Smooth muscle cell of the brain vasculature (primary cell): Measurements from ENCODE around the gene DLK2.

Experiments
- DNase-seq: peaks from one replicate; pipeline ENCODE4 v3.0.0-alpha.2; 2012; ENCODE audit warnings: low read depth, low spot score

Gene DLK2

GRCh38 chr6:43454290-43454695 lies 1.1 kb downstream of the DLK2 start:
- DNase-seq = peak; percentile 47

DNA sequence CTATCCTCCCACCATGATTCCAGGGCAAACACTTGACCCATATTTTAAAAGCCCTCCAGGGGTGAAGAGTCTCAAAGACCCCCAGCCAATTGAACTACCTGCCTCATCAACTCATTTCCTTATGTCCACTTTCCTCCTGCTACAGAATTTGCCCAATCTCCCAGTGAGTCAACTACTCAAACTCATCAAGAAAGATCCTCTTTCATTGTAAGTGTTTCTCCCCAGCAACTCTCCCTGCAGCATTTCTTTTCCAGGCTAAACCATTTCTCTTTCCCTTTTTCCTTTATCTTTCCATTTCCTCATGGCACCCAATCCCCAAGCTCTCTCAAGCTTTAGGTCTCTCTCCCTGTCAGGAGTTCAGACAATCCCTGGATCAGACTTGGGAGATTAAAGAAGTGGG lies 1.5 kb downstream of the DLK2 start:
- no peak for DNase-seq

GRCh38 chr6:43452896-43453295 lies 2.5 kb downstream of the DLK2 start:
- no peak for DNase-seq

DNA sequence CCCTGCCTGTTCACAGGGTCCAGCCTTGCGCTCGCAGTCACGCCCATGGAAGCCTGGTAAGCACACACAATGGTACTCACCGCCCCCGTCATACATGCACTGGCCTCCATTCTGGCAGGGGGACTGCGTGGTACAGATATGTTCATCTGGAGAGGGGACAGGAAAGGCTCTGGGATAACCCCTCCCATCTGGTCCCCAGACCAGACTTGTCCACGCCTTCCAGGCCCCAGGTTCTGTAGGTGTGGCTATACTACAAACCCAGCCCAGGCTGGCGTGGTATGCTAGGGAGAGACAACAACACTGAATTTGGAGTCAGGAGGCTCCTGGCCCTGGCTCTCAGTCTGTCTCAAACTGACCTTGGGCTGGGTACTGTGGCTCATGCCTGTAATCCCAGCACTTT lies 3.4 kb downstream of the DLK2 start:
- DNase-seq = no peak

- no peak for DNase-seq
These were observed 4.0 kb downstream of the DLK2 start for GRCh38 chr6:43451348-43451747.

GRCh38 chr6:43450699-43451131 lies 4.6 kb downstream of the DLK2 start:
- no peak for DNase-seq

GRCh38 chr6:43448916-43449315 lies 6.4 kb downstream of the DLK2 start:
- no peak for DNase-seq

- DNase-seq = no peak
These were observed 7.7 kb downstream of the DLK2 start for GRCh38 chr6:43447604-43448003.

DNA sequence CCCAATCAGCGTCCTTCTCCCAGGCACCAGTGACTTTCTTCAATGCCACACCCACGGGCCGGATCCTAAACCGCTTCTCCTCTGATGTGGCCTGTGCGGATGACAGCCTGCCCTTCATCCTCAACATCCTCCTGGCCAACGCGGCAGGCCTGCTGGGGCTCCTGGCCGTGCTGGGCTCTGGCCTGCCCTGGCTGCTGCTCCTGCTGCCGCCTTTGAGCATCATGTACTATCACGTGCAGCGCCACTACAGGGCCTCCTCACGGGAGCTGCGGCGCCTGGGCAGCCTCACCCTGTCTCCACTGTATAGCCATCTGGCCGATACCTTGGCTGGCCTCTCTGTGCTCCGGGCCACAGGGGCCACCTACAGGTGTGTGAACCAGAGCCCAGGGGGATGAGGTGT lies 9.8 kb downstream of the DLK2 start:
- DNase-seq = no peak

- DNase-seq = no peak
These were observed 10.8 kb downstream of the DLK2 start for GRCh38 chr6:43444582-43444981.

- no peak for DNase-seq
These were observed 11.3 kb downstream of the DLK2 start for GRCh38 chr6:43444036-43444435.

GRCh38 chr6:43442935-43443334 lies 12.4 kb downstream of the DLK2 start:
- no peak for DNase-seq

GRCh38 chr6:43437700-43438099 lies 17.6 kb downstream of the DLK2 start:
- DNase-seq = no peak

- peak; percentile 55 for DNase-seq
These were observed 18.6 kb downstream of the DLK2 start for GRCh38 chr6:43436577-43437282.

GRCh38 chr6:43435682-43436437 lies 19.5 kb downstream of the DLK2 start:
- DNase-seq = no peak

GRCh38 chr6:43434943-43435342 lies 20.4 kb downstream of the DLK2 start:
- no peak for DNase-seq

DNA sequence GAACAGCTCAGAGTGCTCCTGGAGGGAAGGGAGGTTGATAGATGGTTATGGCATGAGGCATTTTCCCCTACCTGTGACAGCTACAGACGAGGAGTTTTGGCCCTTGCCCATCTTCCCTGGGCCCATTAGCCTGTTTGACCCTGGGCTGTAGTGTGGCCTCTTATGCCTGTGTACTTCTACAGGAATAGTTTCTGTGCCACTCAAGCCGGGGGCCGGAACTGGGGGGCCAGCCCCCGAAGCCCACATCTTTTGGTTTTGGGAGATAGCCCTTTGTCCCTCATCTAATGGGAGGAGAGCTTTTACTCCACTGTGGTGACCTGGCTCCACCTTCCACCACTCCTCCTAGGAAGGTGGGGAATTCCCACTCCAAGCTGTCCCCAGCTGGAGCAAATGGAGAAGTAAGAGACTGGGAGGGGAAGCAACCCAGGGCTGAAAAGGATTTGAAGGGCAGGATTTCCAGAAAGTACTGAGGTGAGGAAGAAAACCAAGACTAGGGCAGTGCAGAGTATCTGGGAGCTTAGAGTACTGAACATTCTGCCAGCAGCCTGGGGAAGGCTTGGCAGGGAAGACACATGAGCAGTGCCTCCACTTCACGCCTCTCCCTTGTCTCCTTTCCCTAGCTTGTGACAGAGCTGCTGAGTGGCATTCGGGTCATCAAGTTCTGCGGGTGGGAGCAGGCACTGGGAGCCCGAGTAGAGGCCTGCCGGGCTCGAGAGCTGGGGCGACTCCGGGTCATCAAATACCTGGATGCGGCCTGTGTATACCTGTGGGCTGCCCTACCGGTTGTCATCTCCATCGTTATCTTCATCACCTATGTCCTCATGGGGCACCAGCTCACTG lies 21.1 kb downstream of the DLK2 start:
- no peak for DNase-seq

DNA sequence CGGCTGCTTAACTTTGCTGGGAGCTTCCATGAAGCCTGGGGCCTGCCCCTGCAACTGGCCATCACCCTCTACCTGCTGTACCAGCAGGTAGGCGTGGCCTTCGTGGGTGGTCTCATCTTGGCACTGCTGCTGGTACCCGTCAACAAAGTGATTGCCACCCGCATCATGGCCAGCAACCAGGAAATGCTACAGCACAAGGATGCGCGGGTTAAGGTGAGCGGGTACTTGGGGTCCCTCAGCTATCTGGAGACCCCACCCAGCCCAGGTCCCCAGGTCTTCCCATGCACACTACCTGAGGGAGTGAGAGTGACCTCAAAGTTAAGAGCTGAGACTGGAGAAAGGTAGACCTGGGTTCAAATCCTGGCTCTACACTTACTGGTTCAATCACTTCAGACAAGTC lies 22.2 kb downstream of the DLK2 start:
- DNase-seq = no peak

GRCh38 chr6:43432009-43432945 lies 23.1 kb downstream of the DLK2 start:
- no peak for DNase-seq

DNA sequence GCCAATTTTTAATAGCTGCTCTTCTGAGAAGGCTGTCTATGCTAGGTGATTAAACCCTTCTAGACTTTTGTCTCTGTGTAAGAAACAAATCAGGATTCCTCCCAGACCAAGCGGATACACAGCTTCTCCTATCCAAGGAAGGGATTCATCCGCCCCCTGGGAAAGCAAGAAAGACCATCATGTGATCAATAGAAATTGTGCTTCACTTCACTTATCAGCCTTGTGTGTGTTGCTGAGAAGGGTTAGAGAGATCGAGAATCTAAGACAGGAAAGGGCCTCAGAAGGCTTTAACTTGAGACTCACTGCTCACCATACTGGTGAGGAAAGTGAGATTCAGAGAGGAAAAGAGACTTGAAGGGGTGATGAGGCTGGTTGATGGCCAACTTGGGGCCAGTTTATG lies 26.5 kb downstream of the DLK2 start:
- DNase-seq = no peak

DNA sequence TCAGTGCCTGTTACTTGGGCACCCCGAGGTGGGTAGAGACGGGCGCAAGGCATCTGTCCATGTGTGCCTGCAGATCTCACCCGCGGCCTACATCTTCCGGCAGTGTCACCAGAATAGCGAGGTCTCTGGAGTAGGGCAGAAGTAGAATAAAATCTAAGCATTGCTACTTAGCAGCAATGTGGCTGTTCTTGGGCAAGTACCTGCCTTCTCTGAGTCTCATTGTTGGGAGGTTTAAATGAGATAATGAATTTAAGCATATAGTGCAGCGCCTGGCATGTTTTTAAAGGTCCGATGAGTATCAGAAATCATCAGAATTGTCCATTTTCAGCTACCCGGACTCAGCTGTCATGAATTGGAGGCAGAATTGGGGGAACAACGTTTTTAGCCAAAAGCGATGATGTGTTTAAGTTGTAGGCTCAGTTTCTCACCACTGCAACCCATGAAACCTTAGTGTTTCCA lies 27.2 kb downstream of the DLK2 start:
- no peak for DNase-seq
